Liver (tissue), 3 donors: ENCODE measurements around the gene MARK3.

Experiments used
- EGR1 ChIP-seq, 2 donors: IDR thresholded peaks; 2 replicates each; pipeline ENCODE4 v1.6.1; 2016 to 2018; ENCODE audit warnings: antibody characterized with exemption in 2 of 2, low read depth in 2 of 2
- GABPA ChIP-seq, 2 donors: IDR thresholded peaks in 1 of 2; conservative IDR thresholded peaks in 1 of 2; 2 replicates each; pipeline ENCODE4 v1.6.1; 2016; ENCODE audit warnings: antibody characterized with exemption in 2 of 2, mild to moderate bottlenecking in 1 of 2, moderate library complexity in 1 of 2
- NR2F2 ChIP-seq: IDR thresholded peaks from 2 replicates; pipeline ENCODE4 v1.6.1; 2016; ENCODE audit warnings: antibody characterized with exemption
- RAD21 ChIP-seq, 2 donors: IDR thresholded peaks; 2 replicates each; pipeline ENCODE4 v1.6.1; 2016; ENCODE audit warnings: antibody characterized with exemption in 2 of 2, mild to moderate bottlenecking in 2 of 2
- RXRA ChIP-seq, 2 donors: IDR thresholded peaks; 2 replicates each; pipeline ENCODE4 v1.6.1; 2017 to 2018; ENCODE audit warnings: antibody characterized with exemption in 2 of 2, mild to moderate bottlenecking in 1 of 2
- SP1 ChIP-seq: IDR thresholded peaks from 2 replicates; pipeline ENCODE4 v1.6.1; 2018; ENCODE audit warnings: antibody characterized with exemption, mild to moderate bottlenecking
- TAF1 ChIP-seq: conservative IDR thresholded peaks from 2 replicates; pipeline ENCODE4 v1.6.1; 2016; ENCODE audit warnings: antibody characterized with exemption, mild to moderate bottlenecking
- YY1 ChIP-seq: IDR thresholded peaks from 2 replicates; pipeline ENCODE4 v1.6.1; 2016; ENCODE audit warnings: antibody characterized with exemption, mild to moderate bottlenecking
- TF ChIP-seq, protein P1 (sequence below): IDR thresholded peaks from 2 replicates; pipeline ENCODE4 v1.6.1; 2016; ENCODE audit warnings: antibody characterized with exemption, mild to moderate bottlenecking
- TF ChIP-seq, protein P2 (sequence below): fragments of 150-350 bp; IDR thresholded peaks from 2 replicates; pipeline ENCODE4 v1.5.1; 2017; ENCODE audit warnings: improper control_type of control experiment, low read depth, low read length; ENCODE audit not compliant: missing input control
- TF ChIP-seq, protein P3 (sequence below): IDR thresholded peaks from 2 replicates; pipeline ENCODE4 v1.6.1; 2016; ENCODE audit warnings: antibody characterized with exemption
- TF ChIP-seq, protein P4 (sequence below): IDR thresholded peaks from 2 replicates; pipeline ENCODE4 v1.6.1; 2016; ENCODE audit warnings: antibody characterized with exemption
- TF ChIP-seq, protein P5 (sequence below): IDR thresholded peaks from 2 replicates; pipeline ENCODE4 v1.6.1; 2016; ENCODE audit warnings: antibody characterized with exemption
- donor health status: healthy.
- donor health status: healthy.

DNA sequence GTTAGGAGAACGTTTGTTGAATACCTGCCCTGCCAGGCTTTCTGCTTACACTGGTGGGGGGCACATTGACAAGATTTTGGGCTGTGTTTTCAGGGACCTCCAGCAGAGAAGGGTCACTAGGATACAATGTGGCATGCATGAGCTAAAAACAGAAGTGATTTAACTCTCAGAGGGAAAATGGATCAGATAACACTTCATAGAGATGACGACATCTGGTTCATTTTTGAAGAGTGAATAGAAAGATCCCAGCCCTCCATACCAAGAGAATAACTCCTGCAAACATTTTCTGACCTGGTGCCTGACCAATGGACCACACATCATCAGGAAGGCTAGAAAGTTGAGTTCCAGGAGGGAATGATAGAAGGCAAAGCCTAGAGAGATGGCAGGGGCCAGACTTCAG is 103.7 kb downstream of the MARK3 start:
- TF ChIP-seq, protein P1, sequence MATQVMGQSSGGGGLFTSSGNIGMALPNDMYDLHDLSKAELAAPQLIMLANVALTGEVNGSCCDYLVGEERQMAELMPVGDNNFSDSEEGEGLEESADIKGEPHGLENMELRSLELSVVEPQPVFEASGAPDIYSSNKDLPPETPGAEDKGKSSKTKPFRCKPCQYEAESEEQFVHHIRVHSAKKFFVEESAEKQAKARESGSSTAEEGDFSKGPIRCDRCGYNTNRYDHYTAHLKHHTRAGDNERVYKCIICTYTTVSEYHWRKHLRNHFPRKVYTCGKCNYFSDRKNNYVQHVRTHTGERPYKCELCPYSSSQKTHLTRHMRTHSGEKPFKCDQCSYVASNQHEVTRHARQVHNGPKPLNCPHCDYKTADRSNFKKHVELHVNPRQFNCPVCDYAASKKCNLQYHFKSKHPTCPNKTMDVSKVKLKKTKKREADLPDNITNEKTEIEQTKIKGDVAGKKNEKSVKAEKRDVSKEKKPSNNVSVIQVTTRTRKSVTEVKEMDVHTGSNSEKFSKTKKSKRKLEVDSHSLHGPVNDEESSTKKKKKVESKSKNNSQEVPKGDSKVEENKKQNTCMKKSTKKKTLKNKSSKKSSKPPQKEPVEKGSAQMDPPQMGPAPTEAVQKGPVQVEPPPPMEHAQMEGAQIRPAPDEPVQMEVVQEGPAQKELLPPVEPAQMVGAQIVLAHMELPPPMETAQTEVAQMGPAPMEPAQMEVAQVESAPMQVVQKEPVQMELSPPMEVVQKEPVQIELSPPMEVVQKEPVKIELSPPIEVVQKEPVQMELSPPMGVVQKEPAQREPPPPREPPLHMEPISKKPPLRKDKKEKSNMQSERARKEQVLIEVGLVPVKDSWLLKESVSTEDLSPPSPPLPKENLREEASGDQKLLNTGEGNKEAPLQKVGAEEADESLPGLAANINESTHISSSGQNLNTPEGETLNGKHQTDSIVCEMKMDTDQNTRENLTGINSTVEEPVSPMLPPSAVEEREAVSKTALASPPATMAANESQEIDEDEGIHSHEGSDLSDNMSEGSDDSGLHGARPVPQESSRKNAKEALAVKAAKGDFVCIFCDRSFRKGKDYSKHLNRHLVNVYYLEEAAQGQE, result no peak
- TF ChIP-seq, protein P2, sequence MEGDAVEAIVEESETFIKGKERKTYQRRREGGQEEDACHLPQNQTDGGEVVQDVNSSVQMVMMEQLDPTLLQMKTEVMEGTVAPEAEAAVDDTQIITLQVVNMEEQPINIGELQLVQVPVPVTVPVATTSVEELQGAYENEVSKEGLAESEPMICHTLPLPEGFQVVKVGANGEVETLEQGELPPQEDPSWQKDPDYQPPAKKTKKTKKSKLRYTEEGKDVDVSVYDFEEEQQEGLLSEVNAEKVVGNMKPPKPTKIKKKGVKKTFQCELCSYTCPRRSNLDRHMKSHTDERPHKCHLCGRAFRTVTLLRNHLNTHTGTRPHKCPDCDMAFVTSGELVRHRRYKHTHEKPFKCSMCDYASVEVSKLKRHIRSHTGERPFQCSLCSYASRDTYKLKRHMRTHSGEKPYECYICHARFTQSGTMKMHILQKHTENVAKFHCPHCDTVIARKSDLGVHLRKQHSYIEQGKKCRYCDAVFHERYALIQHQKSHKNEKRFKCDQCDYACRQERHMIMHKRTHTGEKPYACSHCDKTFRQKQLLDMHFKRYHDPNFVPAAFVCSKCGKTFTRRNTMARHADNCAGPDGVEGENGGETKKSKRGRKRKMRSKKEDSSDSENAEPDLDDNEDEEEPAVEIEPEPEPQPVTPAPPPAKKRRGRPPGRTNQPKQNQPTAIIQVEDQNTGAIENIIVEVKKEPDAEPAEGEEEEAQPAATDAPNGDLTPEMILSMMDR, result no peak
- TF ChIP-seq GABPA (IDR thresholded peaks at IDR 0.05 in 1 of 2, conservative IDR thresholded peaks at IDR 0.05 in 1 of 2) (no peak), YY1 (no peak), RXRA (IDR thresholded peaks at IDR 0.05) (no peak), SP1 (no peak), RAD21 (IDR thresholded peaks at IDR 0.05) (no peak), NR2F2 (no peak), TAF1 (no peak), EGR1 (IDR thresholded peaks at IDR 0.05; ENCODE audit: low read depth in 2 of 2) (no peak)
- TF ChIP-seq, protein P3, sequence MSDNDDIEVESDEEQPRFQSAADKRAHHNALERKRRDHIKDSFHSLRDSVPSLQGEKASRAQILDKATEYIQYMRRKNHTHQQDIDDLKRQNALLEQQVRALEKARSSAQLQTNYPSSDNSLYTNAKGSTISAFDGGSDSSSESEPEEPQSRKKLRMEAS, result no peak
- TF ChIP-seq, protein P4, sequence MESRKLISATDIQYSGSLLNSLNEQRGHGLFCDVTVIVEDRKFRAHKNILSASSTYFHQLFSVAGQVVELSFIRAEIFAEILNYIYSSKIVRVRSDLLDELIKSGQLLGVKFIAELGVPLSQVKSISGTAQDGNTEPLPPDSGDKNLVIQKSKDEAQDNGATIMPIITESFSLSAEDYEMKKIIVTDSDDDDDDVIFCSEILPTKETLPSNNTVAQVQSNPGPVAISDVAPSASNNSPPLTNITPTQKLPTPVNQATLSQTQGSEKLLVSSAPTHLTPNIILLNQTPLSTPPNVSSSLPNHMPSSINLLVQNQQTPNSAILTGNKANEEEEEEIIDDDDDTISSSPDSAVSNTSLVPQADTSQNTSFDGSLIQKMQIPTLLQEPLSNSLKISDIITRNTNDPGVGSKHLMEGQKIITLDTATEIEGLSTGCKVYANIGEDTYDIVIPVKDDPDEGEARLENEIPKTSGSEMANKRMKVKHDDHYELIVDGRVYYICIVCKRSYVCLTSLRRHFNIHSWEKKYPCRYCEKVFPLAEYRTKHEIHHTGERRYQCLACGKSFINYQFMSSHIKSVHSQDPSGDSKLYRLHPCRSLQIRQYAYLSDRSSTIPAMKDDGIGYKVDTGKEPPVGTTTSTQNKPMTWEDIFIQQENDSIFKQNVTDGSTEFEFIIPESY, result no peak
- TF ChIP-seq, protein P5, sequence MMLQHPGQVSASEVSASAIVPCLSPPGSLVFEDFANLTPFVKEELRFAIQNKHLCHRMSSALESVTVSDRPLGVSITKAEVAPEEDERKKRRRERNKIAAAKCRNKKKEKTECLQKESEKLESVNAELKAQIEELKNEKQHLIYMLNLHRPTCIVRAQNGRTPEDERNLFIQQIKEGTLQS, result no peak
